GM12878 (cell line): ENCODE measurements around the gene MSS51. TPM values are rescaled to one million over a fixed set of nuclear protein-coding genes. Genes with fewer than 3 reads are reported as not detected.
A peak's percentile ranks its signal among the peaks of the same experiment; 100 is the strongest.

Experiments used
- ATAC-seq: fragments of 200-7000 bp; cut with Tn5 transposase; 3 replicates; pipeline ENCODE4 v1.9.1; 2020; ENCODE audit warnings: mild to moderate bottlenecking, moderate library complexity
- BruUV-seq: library from RNA; stranded (reverse); fragments of 400-500 nt; replicated peaks from 2 replicates; lab custom pipeline; 2021; lab: Mats Ljungman, UMichigan
- CTCF ChIA-PET: fragments of 300-600 bp; sonication (Branson Sonifier 250); formaldehyde crosslinking; extraction: SDS; loops from one replicate; lab custom pipeline; 2021; ENCODE audit warnings: inconsistent platforms; lab: Yijun Ruan, JAX
- POLR2A ChIA-PET: fragments of 350-600 bp; formaldehyde crosslinking; extraction: SDS; loops from one replicate; lab custom pipeline; 2021; ENCODE audit warnings: inconsistent platforms; lab: Charles Lee
- RAD21 ChIA-PET: fragments of 300-600 bp; sonication (Branson Sonifier 250); formaldehyde crosslinking; loops from one replicate; lab custom pipeline; 2023; ENCODE audit warnings: antibody characterized with exemption; ENCODE audit not compliant: unreplicated experiment; lab: Charles Lee
- SMC1A ChIA-PET: fragments of 300-600 bp; sonication (Branson Sonifier 250); formaldehyde crosslinking; loops from one replicate; lab custom pipeline; 2023; ENCODE audit not compliant: unreplicated experiment, uncharacterized antibody; lab: Charles Lee
- DNase-seq: peaks from one replicate; pipeline ENCODE4 v3.0.0-alpha.2; 2011; ENCODE audit warnings: low read depth, low spot score
- FAIRE-seq: peaks from 3 replicates; lab custom pipeline; 2011; peaks lifted over from hg19 to GRCh38; lab: Jason Lieb, UNC
- H2AFZ ChIP-seq: 2 replicates; pipeline ENCODE4 v1.6.0; 2011; ENCODE audit warnings: low read depth, low read length, control low read depth; ENCODE audit not compliant: control insufficient read depth
- H3K27ac ChIP-seq: 2 replicates; pipeline ENCODE4 v1.5.1; 2011; ENCODE audit warnings: control low read depth; ENCODE audit not compliant: control insufficient read depth, insufficient read depth
- H3K27me3 ChIP-seq, 2 experiments: replicated peaks in 1 of 2; 2 replicates each; pipeline versions ENCODE4 v1.6.0 to v1.6.1; 2011; ENCODE audit warnings: low read length in 1 of 2; ENCODE audit not compliant: control insufficient read depth in 2 of 2, insufficient read depth in 2 of 2
- H3K36me3 ChIP-seq, 2 experiments: 2 replicates each; pipeline ENCODE4 v1.5.1; 2011; ENCODE audit warnings: low read length in 1 of 2; ENCODE audit not compliant: control insufficient read depth in 2 of 2, insufficient read depth in 2 of 2
- H3K4me1 ChIP-seq: 2 replicates; pipeline ENCODE4 v1.6.1; 2011; ENCODE audit warnings: mild to moderate bottlenecking, low read length, moderate library complexity, mixed read lengths; ENCODE audit not compliant: control insufficient read depth, insufficient read depth
- H3K4me2 ChIP-seq: 2 replicates; pipeline ENCODE4 v1.6.0; 2011; ENCODE audit warnings: control low read depth; ENCODE audit not compliant: control insufficient read depth, insufficient read depth
- H3K4me3 ChIP-seq: fragments of 200-600 bp; sonication (generic); 2 replicates; pipeline ENCODE4 v1.5.1; 2016
- H3K79me2 ChIP-seq: 2 replicates; pipeline ENCODE4 v1.6.0; 2011; ENCODE audit warnings: low read length; ENCODE audit not compliant: control insufficient read depth, insufficient read depth
- H3K9ac ChIP-seq: 2 replicates; pipeline ENCODE4 v1.8.0; 2011; ENCODE audit warnings: low read length, control low read depth, mixed read lengths; ENCODE audit not compliant: control insufficient read depth, insufficient read depth
- H3K9me3 ChIP-seq: replicated peaks from 3 replicates; pipeline ENCODE4 v1.5.1; 2011; ENCODE audit warnings: mild to moderate bottlenecking, low read length; ENCODE audit not compliant: control insufficient read depth, insufficient read depth
- H4K20me1 ChIP-seq: 2 replicates; pipeline ENCODE4 v1.6.0; 2011; ENCODE audit not compliant: control insufficient read depth, insufficient read depth
- EED ChIP-seq: sonication (generic); IDR thresholded peaks from 2 replicates; pipeline ENCODE4 v1.6.1; 2016; ENCODE audit warnings: antibody characterized with exemption, low read depth
- MYC ChIP-seq: IDR thresholded peaks from 2 replicates; pipeline ENCODE4 v1.6.1; 2011; ENCODE audit warnings: mild to moderate bottlenecking, low read length, moderate library complexity, inconsistent platforms; ENCODE audit not compliant: insufficient read depth, insufficient replicate concordance, insufficient read length, severe bottlenecking
- RCOR1 ChIP-seq: conservative IDR thresholded peaks from 2 replicates; pipeline ENCODE4 v1.6.1; 2012; ENCODE audit warnings: low read depth, low read length, improper control_type of control experiment
- RFX5 ChIP-seq: IDR thresholded peaks from 2 replicates; pipeline ENCODE4 v1.6.1; 2011; ENCODE audit warnings: low read depth, low read length, improper control_type of control experiment
- RUNX3 ChIP-seq: IDR thresholded peaks from 2 replicates; pipeline ENCODE4 v1.6.1; 2012; ENCODE audit warnings: low read length, inconsistent platforms
- SPI1 ChIP-seq: IDR thresholded peaks from 2 replicates; pipeline ENCODE4 v1.6.1; 2011; ENCODE audit warnings: low read depth, mild to moderate bottlenecking, low read length, moderate library complexity, borderline replicate concordance; ENCODE audit not compliant: insufficient read depth
- YY1 ChIP-seq: IDR thresholded peaks from 2 replicates; pipeline ENCODE4 v1.6.1; 2011; ENCODE audit warnings: low read depth, mild to moderate bottlenecking, low read length
- ZNF687 ChIP-seq: fragments of 450-650 bp; IDR thresholded peaks from 2 replicates; pipeline ENCODE4 v1.6.1; 2017; ENCODE audit warnings: mild to moderate bottlenecking, moderate library complexity
- WGBS: methylation state at CpG from one replicate; pipeline ENCODE4 v1.1.6; 2016; ENCODE audit warnings: low lambda C conversion rate; ENCODE audit not compliant: insufficient replicate concordance, insufficient coverage; ENCODE audit errors: missing lambda C conversion rate; 5-methylcytosine and 5-hydroxymethylcytosine counted together
- in situ Hi-C: fragments of 300-500 bp; cut with MboI; formaldehyde crosslinking; loops from 9 replicates; pipeline ENCODE4 v1.14.3; 2018; ENCODE audit warnings: mixed read lengths
- intact Hi-C: fragments of 100-400 bp; cut with micrococcal nuclease; formaldehyde crosslinking; loops from one replicate; pipeline ENCODE4 v1.14.2; 2022; ENCODE audit not compliant: unreplicated experiment
- polyA plus RNA-seq, 11 experiments: library from polyadenylated mRNA; depleted of rRNA in 4 of 11; unstranded in 6 of 11; stranded (reverse) in 5 of 11; fragments of >200 nt; fragmentation: Nextera tagmentation in 4 of 11; fragmentation: Illumina TruSeq in 1 of 11; extraction: Ambion mirVana in 4 of 11; extraction: Trizol in 1 of 11; gene quantifications; 1 replicate in 1 of 11; 2 replicates in 10 of 11; pipeline versions ENCODE4 v1.2.1 to v1.2.3, GENCODE V29; 2011 to 2016; ENCODE audit warnings: inconsistent platforms in 2 of 11, missing spikeins in 2 of 11, low read depth in 1 of 11
- total RNA-seq, 4 experiments: library from RNA; depleted of rRNA in 3 of 4; stranded (reverse); fragments of >200 nt in 3 of 4; fragmentation: Illumina TruSeq in 1 of 4; extraction: Trizol in 1 of 4; gene quantifications; 2 replicates each; pipeline versions ENCODE4 v1.2.1 to v1.2.3, GENCODE V29; 2013 to 2021
- TF ChIP-seq, protein P1 (sequence below): fragments of 450-650 bp; IDR thresholded peaks from 2 replicates; pipeline ENCODE4 v1.6.1; 2017; ENCODE audit warnings: mild to moderate bottlenecking, low read depth, inconsistent platforms; ENCODE audit not compliant: poor library complexity, severe bottlenecking

MSS51 gene
- total and polyA plus RNA-seq, 10 of the 15 experiments (the other 5 are each of a cell fraction or from before 2014, with no cell fraction given), result 0.06 to 2.1 (median 1.5) TPM

GRCh38 chr10:73379064-73379748 lies 54.2 kb downstream of the MSS51 start:
- Histone ChIP-seq H3K27me3 (no peaks in the 10 kb centered on the region), H3K4me2 (no peak overlapping the region), H2AFZ (no peak overlapping the region), H3K36me3 (peaks cover 7 to 34% of the 10 kb centered on the region in 2 experiments)
- SMC1A ChIA-PET, result interaction anchor here (1.2 to 1.6 kb wide), 3 partner anchors 9 to 20 kb away, joined by 3 to 4 read pairs (median 3); partner anchors contain the start of gene CFAP70
- RAD21 ChIA-PET, result interaction anchor here (1.1 kb wide), 1 partner anchor 114 kb away, joined by 4 read pairs; no protein-coding TSS in a partner anchor
- TF ChIP-seq SPI1 (peak; percentile 63; the same call in 1 of the 2 replicates), RUNX3 (peak; percentile 31; the same call in 1 of the 2 replicates), YY1 (0 out of 2 replicates have a peak, but pooled peaks have one; percentile 10), RFX5 (no peak), EED (0 out of 2 replicates have a peak, but pooled peaks have one; percentile 29)
- TF ChIP-seq, all 136 proteins: peak for 4
- FAIRE-seq (no peak), DNase-seq (no peak), ATAC-seq (peak; percentile 72)
- no peak overlapping the region for H3K4me3 ChIP-seq
- no peaks in the 10 kb centered on the region for H3K79me2 ChIP-seq
- ChIA-PET CTCF (no interaction called here), POLR2A (interaction anchor here (0.8 kb wide), 1 partner anchor 9 kb away, joined by 3 read pairs; no protein-coding TSS in a partner anchor)
- no peaks in the 10 kb centered on the region for H3K9me3 ChIP-seq
- 7% methylated on average over 1 of the region's 1 CpG for WGBS
- BruUV-seq, result no TSS peak
- 0 out of 2 replicates have a peak, but pooled peaks cover 3% of the 10 kb centered on the region for H3K4me1 ChIP-seq
- no peaks in the 10 kb centered on the region for H4K20me1 ChIP-seq
- in situ Hi-C loops (no loop called here), intact Hi-C loops (no loop called here)
- H3K9ac ChIP-seq, result no peak overlapping the region
- peak overlapping the region; percentile 1 for H3K27ac ChIP-seq

DNA sequence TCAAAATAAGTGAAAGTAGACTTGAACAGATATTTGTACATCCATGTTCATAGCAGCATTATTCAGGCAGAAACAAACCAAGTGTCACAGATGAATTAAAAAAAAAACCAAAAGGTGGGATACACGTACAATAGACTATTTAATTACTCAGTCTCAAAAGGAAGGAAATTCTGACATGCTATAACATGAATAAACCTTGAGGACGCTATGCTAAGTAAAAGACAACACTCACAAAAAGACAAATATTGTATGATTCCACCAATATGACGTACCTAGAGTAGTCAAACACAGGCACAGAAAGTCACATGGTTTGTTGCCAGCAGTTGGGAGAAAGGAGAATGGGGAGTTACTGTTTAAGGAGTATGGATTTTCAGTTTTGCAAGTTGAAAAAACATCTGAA lies 56.7 kb downstream of the MSS51 start:
- POLR2A ChIA-PET, result no interaction called here
- in situ Hi-C loops, result no loop called here
- peaks cover 4 to 22% of the 10 kb centered on the region in 2 experiments for H3K36me3 ChIP-seq
- TF ChIP-seq ZNF687, result no peak
- TF ChIP-seq RCOR1, result no peak
- no peak for TF ChIP-seq RFX5
- no peak for TF ChIP-seq MYC
- TF ChIP-seq, protein P1, sequence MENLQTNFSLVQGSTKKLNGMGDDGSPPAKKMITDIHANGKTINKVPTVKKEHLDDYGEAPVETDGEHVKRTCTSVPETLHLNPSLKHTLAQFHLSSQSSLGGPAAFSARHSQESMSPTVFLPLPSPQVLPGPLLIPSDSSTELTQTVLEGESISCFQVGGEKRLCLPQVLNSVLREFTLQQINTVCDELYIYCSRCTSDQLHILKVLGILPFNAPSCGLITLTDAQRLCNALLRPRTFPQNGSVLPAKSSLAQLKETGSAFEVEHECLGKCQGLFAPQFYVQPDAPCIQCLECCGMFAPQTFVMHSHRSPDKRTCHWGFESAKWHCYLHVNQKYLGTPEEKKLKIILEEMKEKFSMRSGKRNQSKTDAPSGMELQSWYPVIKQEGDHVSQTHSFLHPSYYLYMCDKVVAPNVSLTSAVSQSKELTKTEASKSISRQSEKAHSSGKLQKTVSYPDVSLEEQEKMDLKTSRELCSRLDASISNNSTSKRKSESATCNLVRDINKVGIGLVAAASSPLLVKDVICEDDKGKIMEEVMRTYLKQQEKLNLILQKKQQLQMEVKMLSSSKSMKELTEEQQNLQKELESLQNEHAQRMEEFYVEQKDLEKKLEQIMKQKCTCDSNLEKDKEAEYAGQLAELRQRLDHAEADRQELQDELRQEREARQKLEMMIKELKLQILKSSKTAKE, result no peak

More for the DNA sequence above, 56.7 kb downstream of the MSS51 start:
- BruUV-seq, result no TSS peak
- Histone ChIP-seq H2AFZ (no peak overlapping the region), H3K4me1 (0 out of 2 replicates have a peak, but pooled peaks cover 3% of the 10 kb centered on the region), H3K4me2 (no peak overlapping the region), H3K9ac (no peak overlapping the region), H3K27me3 (no peaks in the 10 kb centered on the region), H3K4me3 (no peak overlapping the region), H3K79me2 (no peaks in the 10 kb centered on the region), H3K9me3 (no peaks in the 10 kb centered on the region), H4K20me1 (no peaks in the 10 kb centered on the region), H3K27ac (no peak overlapping the region)
- no peak for DNase-seq
- ATAC-seq, result no peak
- FAIRE-seq, result no peak
- intact Hi-C loops, result no loop called here
- CTCF ChIA-PET, result no interaction called here
- 84% methylated on average over 3 of the region's 3 CpGs for WGBS
- SMC1A ChIA-PET, result no interaction called here
- RAD21 ChIA-PET, result no interaction called here
